Esophagus muscularis mucosa (tissue), 4 donors: Measurements from ENCODE around the gene PTPRT. TPM values are rescaled to one million over a fixed set of nuclear protein-coding genes. Genes with fewer than 3 reads are reported as not detected.

Experiments used
- DNase-seq: peaks from one replicate; pipeline ENCODE4 v3.0.0-alpha.2; 2017; ENCODE audit errors: extremely low spot score
- H3K27ac ChIP-seq, 4 donors: fragments of 200-600 bp; sonication (generic); replicated peaks in 1 of 4; 1 replicate in 3 of 4; 2 replicates in 1 of 4; pipeline ENCODE4 v1.5.1; 2016 to 2019; ENCODE audit warnings: mild to moderate bottlenecking in 1 of 4
- H3K27me3 ChIP-seq, 4 donors: fragments of 200-600 bp; sonication (generic); one replicate each; pipeline versions ENCODE4 v1.5.1 to v1.6.0; 2016 to 2019
- H3K36me3 ChIP-seq, 4 donors: fragments of 200-600 bp; sonication (generic); one replicate each; pipeline ENCODE4 v1.5.1; 2016 to 2019
- H3K4me1 ChIP-seq, 4 donors: fragments of 200-600 bp; sonication (generic); one replicate each; pipeline ENCODE4 v1.5.1; 2016 to 2019
- H3K4me3 ChIP-seq, 4 donors: fragments of 200-600 bp; sonication (generic); 1 replicate in 2 of 4; 2 replicates in 2 of 4; pipeline ENCODE4 v1.5.1; 2016 to 2019; ENCODE audit warnings: mild to moderate bottlenecking in 4 of 4, moderate library complexity in 1 of 4
- H3K9me3 ChIP-seq, 4 donors: fragments of 200-600 bp; sonication (generic); 1 replicate in 3 of 4; 2 replicates in 1 of 4; pipeline ENCODE4 v1.5.1; 2016 to 2019
- EP300 ChIP-seq: sonication (generic); formaldehyde crosslinking; IDR thresholded peaks from one replicate; pipeline ENCODE4 v1.6.1; 2017; ENCODE audit warnings: antibody characterized with exemption
- POLR2A ChIP-seq: fragments of 450-650 bp; IDR thresholded peaks from one replicate; pipeline ENCODE4 v1.6.1; 2017; ENCODE audit warnings: antibody characterized with exemption, moderate library complexity, mild to moderate bottlenecking, low read depth
- POLR2AphosphoS5 ChIP-seq, 2 donors: sonication (generic); formaldehyde crosslinking; IDR thresholded peaks; one replicate each; pipeline ENCODE4 v1.6.1; 2017; ENCODE audit warnings: antibody characterized with exemption in 2 of 2
- WGBS: methylation state at CpG from one replicate; pipeline ENCODE4 v1.1.5; 2018; 5-methylcytosine and 5-hydroxymethylcytosine counted together
- intact Hi-C: fragments of 100-400 bp; cut with DNase I; formaldehyde crosslinking; loops from one replicate; pipeline ENCODE4 v1.15.1; 2023
- total RNA-seq, 4 donors: library from RNA; depleted of rRNA; stranded (reverse); fragments of >200 nt; gene quantifications; one replicate each; pipeline versions ENCODE4 v1.1.0 to v1.2.1, GENCODE V29; 2016
- TF ChIP-seq, protein P1 (sequence below), 3 experiments: fragments of 200-600 bp in 2 of 3; fragments of 450-650 bp in 1 of 3; sonication (generic) in 2 of 3; IDR thresholded peaks; one replicate each; pipeline ENCODE4 v1.5.1; 2017 to 2019; ENCODE audit warnings: antibody characterized with exemption in 3 of 3, mild to moderate bottlenecking in 2 of 3, moderate library complexity in 1 of 3

PTPRT gene
- total RNA-seq, 4 donors from 2014 or later: 0.06 to 0.39 TPM; not detected in 2

- intact Hi-C loops: no loop called here
- Histone ChIP-seq H3K27me3 (no peaks in the 10 kb centered on the region), H3K9me3 (no peaks in the 10 kb centered on the region), H3K4me1 (no peaks in the 10 kb centered on the region), H3K27ac (no peak overlapping the region), H3K4me3 (no peak overlapping the region), H3K36me3 (no peaks in the 10 kb centered on the region)
- DNase-seq: no peak
- WGBS: 73% methylated on average over 7 of the region's 7 CpGs
- TF ChIP-seq POLR2A: no peak
- TF ChIP-seq POLR2AphosphoS5 (IDR thresholded peaks at IDR 0.05): no peak
- no peak for TF ChIP-seq EP300
- TF ChIP-seq, protein P1, sequence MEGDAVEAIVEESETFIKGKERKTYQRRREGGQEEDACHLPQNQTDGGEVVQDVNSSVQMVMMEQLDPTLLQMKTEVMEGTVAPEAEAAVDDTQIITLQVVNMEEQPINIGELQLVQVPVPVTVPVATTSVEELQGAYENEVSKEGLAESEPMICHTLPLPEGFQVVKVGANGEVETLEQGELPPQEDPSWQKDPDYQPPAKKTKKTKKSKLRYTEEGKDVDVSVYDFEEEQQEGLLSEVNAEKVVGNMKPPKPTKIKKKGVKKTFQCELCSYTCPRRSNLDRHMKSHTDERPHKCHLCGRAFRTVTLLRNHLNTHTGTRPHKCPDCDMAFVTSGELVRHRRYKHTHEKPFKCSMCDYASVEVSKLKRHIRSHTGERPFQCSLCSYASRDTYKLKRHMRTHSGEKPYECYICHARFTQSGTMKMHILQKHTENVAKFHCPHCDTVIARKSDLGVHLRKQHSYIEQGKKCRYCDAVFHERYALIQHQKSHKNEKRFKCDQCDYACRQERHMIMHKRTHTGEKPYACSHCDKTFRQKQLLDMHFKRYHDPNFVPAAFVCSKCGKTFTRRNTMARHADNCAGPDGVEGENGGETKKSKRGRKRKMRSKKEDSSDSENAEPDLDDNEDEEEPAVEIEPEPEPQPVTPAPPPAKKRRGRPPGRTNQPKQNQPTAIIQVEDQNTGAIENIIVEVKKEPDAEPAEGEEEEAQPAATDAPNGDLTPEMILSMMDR (IDR thresholded peaks at IDR 0.05): no peak
Observed at GRCh38 chr20:42118409-42119125, 1071.1 kb downstream of the PTPRT start.

GRCh38 chr20:42118001-42118400 is 1071.7 kb downstream of the PTPRT start:
- H3K4me3 ChIP-seq: no peak overlapping the region
- no peak for DNase-seq
- WGBS: 84% methylated on average over 7 of the region's 7 CpGs
- no peaks in the 10 kb centered on the region for H3K36me3 ChIP-seq
- H3K27ac ChIP-seq: no peak overlapping the region
- TF ChIP-seq POLR2AphosphoS5 (IDR thresholded peaks at IDR 0.05): no peak
- no peaks in the 10 kb centered on the region for H3K4me1 ChIP-seq
- intact Hi-C loops: no loop called here
- H3K27me3 ChIP-seq: no peaks in the 10 kb centered on the region
- no peaks in the 10 kb centered on the region for H3K9me3 ChIP-seq

- Histone ChIP-seq H3K27ac (no peak overlapping the region), H3K36me3 (no peaks in the 10 kb centered on the region), H3K9me3 (no peaks in the 10 kb centered on the region), H3K27me3 (no peaks in the 10 kb centered on the region), H3K4me3 (no peak overlapping the region), H3K4me1 (peaks cover 0 to 9% (median 3%) of the 10 kb centered on the region in 4 donors)
- WGBS: 74% methylated on average over 8 of the region's 8 CpGs
- no peak for DNase-seq
- TF ChIP-seq, protein P1 (IDR thresholded peaks at IDR 0.05): no peak
- TF ChIP-seq POLR2A (no peak), POLR2AphosphoS5 (IDR thresholded peaks at IDR 0.05) (no peak), EP300 (no peak)
- intact Hi-C loops: no loop called here
Observed at GRCh38 chr20:42113236-42113635, 1076.5 kb downstream of the PTPRT start.

DNA sequence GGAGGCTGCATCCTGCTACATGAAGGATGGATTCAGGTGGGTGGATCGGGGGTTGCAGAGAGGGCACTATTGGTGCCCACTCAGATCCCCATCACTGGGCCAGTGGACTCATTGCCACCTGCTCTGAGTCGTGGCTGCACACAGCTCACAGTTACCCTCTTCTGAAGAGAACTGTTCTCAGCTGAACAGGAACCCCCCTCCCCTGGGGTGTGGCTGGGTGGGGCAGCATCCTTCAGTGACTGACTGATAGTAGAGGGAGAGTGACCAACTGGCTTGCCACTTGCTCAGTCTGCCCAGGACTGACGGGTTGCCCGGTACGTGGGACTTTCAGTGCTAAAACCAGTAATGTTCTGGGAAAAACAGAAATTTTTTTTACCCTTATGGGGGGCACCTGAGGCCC is 1077.5 kb downstream of the PTPRT start:
- Histone ChIP-seq H3K27ac (no peak overlapping the region), H3K4me1 (peaks cover 0 to 9% (median 3%) of the 10 kb centered on the region in 4 donors), H3K9me3 (no peaks in the 10 kb centered on the region), H3K36me3 (no peaks in the 10 kb centered on the region), H3K27me3 (no peaks in the 10 kb centered on the region), H3K4me3 (no peak overlapping the region)
- 83% methylated on average over 5 of the region's 5 CpGs for WGBS
- no peak for DNase-seq
- TF ChIP-seq EP300: no peak
- TF ChIP-seq, protein P1 (IDR thresholded peaks at IDR 0.05): no peak
- no peak for TF ChIP-seq POLR2A
- no peak for TF ChIP-seq POLR2AphosphoS5 (IDR thresholded peaks at IDR 0.05)
- intact Hi-C loops: no loop called here

DNA sequence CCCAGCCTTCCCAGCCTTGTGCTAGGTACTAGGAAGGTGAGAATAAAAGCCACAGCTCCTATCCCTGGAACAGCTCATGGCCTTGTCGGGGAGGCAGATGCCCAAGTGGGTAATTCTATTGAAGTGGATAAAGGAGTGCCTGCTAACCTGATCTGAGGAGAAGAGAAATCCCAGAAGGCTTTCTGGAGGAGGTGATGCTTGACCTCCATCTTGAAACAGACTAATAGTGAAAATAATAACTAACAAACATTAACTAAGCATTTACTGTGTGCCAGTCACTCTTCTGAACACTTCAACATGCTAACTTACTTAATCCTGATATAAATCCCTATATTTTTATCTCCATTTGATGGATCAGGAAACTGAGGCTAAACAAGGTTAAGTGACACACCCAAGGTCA is 1078.4 kb downstream of the PTPRT start:
- DNase-seq: no peak
- TF ChIP-seq POLR2A: no peak
- no peak for TF ChIP-seq EP300
- TF ChIP-seq POLR2AphosphoS5 (IDR thresholded peaks at IDR 0.05): no peak
- TF ChIP-seq, protein P1 (IDR thresholded peaks at IDR 0.05): no peak
- 90% methylated on average over 1 of the region's 1 CpG for WGBS
- no peaks in the 10 kb centered on the region for H3K27me3 ChIP-seq
- no peak overlapping the region for H3K4me3 ChIP-seq
- peaks cover 0 to 9% (median 3%) of the 10 kb centered on the region in 4 donors for H3K4me1 ChIP-seq
- intact Hi-C loops: no loop called here
- H3K9me3 ChIP-seq: no peaks in the 10 kb centered on the region
- no peaks in the 10 kb centered on the region for H3K36me3 ChIP-seq
- H3K27ac ChIP-seq: no peak overlapping the region
